Gastrocnemius medialis (tissue), 4 donors: ENCODE measurements around the gene MVD.

Experiments
- CTCF ChIP-seq, 5 experiments: fragments of 450-650 bp in 3 of 5; fragments of 200-600 bp in 2 of 5; sonication (generic) in 2 of 5; IDR thresholded peaks in 4 of 5; conservative IDR thresholded peaks in 1 of 5; 1 replicate in 4 of 5; 2 replicates in 1 of 5; pipeline ENCODE4 v1.5.1; 2016 to 2019; ENCODE audit warnings: antibody characterized with exemption in 5 of 5, mild to moderate bottlenecking in 3 of 5, moderate library complexity in 3 of 5
- POLR2A ChIP-seq, 2 donors: fragments of 450-650 bp; IDR thresholded peaks; one replicate each; pipeline ENCODE4 v1.6.1; 2017; ENCODE audit warnings: antibody characterized with exemption in 2 of 2, mild to moderate bottlenecking in 2 of 2, moderate library complexity in 2 of 2

- no peak for TF ChIP-seq CTCF (IDR thresholded peaks at IDR 0.05 in 4 of 5, conservative IDR thresholded peaks at IDR 0.05 in 1 of 5)
- TF ChIP-seq POLR2A (IDR thresholded peaks at IDR 0.05), result no peak
Observed at GRCh38 chr16:88711750-88712340, 49.0 kb upstream of the MVD start.
